ENCODE measurements around the gene FKBP4.

Gene FKBP4

DNA sequence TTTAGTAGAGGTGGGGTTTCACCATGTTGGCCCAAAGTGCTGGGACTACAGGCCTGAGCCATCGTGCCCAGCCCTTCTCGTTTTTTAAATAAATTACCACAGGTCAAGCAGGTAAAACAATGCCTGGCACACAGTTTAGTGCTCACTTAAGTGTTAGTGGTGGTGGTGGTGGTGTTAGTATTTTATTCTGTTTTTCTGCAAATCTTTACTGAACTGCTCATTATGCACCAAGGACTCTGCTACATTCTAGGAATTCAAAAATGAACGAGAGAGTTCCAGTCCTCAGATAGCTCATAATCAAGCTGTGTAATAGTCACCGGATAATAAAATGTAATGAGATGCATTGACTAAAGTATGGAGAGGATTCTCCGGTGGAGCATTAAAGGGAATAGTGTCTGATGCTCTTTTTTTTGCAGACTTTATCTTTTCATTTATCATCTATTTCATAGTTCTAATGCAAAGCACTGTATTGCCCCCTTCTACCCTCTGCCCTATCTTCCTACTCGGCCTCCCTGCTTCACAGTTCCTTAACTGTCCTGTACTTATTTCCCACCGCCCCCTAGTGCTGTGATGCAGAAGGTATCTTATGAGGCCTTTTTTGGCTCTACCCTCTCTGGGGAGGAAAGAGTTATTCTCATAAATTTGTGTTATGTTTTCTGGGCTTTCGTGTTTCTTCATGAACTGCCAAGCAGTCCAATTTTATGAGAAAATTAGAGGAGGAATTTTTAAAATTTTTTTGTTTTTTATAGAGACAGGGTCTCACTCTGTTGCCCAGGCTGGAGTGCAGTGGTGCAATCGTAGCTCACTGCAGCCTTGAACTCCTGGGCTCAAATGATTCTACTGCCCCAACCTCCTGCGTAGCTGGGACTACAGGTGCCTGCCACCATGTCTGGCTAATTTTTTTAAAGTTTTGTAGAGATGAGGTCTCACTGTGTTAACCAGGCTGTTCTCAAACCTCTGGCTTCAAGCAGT lies 18.7 kb downstream of the FKBP4 start:
- no peak for DNase-seq (ENCODE audit: low read depth)

DNA sequence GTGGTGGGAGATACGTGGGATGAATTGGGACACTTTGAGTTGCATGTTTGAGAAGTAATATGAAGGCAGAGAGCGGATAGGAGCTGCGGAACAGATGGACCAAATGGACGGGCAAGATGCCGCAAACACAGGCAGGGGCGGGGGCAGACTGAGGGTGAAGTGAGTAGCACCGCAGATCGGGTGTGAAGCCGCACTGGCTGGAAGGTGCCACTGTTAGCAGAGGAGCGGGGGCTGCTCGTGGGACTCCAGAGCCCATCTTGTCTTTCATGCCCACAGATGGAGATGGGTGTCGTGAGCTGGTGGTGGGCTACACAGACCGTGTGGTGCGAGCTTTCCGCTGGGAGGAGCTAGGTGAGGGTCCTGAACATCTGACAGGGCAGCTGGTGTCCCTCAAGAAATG lies 25.0 kb downstream of the FKBP4 start:
- DNase-seq (ENCODE audit: low read depth) = no peak

DNA sequence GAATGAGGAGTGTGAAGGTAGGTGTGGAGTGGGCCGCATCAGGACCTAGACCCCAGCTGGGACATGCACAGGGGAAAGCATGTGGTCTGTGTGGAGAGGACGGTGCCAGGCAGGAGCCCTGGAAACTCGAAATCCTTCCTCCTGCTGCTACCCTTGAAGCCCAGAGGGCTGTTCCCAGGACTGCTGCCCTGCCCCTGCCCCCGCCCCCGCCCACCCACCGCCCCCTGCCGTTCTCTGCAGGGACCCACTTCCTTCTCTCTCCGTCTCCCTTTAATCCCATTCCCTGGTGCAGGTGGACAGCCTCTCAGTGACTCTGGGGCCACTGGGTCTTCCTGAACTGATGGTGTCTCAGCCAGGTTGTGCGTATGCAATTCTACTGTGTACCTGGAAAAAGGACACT lies 25.7 kb downstream of the FKBP4 start:
- DNase-seq (ENCODE audit: low read depth) = no peak

DNA sequence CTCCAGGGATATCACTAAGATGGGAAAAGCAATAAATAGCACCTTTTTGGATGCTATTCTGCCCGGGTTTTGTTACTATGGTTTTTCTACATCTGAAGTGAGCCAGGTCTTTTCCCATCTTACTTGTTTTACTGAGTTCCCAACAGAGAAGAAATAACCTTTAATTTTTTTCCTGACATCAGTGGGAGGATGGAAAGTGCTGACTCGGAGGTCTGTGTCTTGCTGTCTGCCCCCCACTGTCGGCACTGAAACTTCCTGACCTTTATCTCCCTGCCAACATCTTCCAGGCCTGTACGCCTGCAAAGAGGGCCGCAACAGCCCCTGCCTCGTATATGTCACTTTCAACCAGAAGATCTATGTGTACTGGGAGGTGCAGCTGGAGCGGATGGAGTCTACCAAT lies 28.7 kb downstream of the FKBP4 start:
- DNase-seq (ENCODE audit: low read depth) = no peak

DNA sequence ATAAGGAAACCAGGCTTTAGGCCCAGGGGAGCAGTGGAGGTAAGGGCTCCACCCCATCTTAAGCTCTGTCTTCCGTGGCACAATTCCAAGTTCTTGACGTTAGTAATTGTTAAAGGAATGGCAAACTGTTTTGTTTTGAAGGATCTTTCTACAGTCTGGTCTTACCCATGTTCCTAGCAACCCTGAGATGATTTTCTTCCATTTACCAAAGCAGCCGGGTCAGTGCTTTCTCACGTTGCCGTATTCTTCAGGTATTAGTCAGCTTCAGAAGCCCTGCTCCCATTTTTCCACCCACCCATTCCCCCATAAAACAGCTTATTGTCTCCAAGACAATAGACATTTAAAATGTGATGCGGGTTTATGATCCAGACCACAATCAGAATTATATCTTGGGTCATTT lies 29.8 kb downstream of the FKBP4 start:
- DNase-seq (ENCODE audit: low read depth) = no peak

DNA sequence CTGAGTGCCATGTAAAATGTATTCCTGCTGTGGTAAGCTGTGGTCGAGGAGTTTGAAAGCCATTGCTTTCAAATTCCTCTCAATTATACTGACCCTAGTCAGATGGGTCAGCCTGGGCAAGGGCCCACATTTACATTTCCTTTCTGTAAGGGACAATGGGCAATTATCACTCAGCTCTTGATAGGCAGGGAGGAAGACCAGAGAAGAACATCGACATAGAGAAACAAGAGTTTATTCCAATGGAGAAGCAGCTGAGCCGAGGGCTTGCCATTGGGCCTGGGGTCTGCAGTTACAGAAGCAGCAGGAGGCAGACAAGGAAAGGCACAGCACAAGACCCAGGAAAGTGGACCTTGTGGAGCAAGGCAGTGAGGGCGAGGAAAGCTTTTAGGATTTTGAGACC lies 30.4 kb downstream of the FKBP4 start:
- DNase-seq (ENCODE audit: low read depth) = no peak

DNA sequence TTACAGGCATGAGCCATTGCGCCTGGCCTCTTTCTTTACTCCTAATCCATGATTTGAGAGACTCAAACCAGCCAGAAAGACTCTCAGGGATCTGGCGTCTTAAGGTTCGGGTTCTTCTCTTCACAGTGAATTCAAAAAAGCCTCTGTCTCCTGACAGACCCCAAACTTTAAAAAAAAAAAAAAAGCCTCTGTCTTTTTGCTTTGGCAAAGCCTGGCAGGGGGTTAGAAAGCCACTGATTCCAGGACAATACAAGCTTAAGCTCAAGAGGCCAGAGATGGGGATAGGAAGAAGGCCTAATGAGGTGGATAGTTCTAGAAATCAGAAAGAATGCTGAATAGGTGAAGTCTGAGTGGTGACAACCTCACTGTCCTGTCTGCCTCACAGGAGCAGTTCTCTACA lies 31.3 kb downstream of the FKBP4 start:
- no peak for DNase-seq (ENCODE audit: low read depth)

DNA sequence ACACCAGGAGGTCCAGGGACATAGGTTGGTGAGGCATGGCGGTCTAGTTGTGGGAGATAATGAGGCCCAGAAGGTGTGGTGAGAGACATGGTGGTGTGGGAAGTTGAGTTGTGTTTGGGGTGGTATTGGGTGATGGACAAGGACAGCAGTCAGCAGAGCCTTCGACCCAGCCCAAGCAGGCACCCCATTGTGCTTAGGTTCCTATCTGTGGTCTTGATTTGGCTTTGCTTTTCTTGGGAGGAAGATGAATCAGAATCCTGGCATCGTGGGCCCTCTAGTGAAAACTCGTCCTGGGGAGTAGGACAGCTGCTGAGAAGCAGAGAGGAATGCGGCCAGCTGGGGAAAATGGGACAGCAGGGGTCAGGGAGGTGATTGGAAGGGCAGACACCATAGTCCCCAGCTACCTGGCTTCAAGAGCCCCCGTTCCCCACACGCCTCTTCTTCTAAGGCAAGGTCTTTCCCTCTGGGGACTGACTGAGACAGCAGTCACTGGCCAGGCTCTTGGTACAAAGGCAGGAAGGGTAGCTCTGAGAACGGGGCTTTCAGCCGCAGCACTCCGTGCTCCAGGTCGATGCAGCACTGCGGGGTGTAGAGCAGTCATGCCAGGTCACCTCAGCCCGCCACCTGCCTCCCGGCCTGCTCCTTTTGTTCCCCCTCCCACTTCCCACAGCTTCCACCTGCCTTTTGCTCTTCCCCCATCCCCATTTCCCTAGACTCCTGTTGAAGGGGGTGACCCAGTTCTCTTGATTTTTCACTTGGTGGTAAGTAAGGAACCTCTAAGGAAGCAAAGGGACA lies 32.1 kb downstream of the FKBP4 start:
- no peak for DNase-seq (ENCODE audit: low read depth)

DNA sequence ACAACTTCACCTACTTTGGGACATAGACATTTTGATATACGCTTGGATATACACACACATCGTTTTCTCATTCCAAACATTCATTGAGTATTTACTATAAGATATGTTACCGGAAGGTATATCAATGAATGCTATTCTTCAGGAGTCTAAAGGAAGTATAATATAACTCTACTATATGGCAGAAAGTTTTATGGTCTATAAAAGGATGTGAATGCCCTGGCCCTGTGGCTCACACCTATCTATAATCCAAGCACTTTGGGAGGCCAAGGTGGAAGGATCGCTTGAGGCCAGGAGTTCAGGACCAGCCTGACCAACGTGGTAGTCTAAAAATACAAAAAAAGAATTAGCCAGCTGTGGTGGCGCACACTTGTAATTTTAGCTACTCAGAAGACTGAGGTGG lies 34.5 kb downstream of the FKBP4 start:
- no peak for DNase-seq (ENCODE audit: low read depth)

DNA sequence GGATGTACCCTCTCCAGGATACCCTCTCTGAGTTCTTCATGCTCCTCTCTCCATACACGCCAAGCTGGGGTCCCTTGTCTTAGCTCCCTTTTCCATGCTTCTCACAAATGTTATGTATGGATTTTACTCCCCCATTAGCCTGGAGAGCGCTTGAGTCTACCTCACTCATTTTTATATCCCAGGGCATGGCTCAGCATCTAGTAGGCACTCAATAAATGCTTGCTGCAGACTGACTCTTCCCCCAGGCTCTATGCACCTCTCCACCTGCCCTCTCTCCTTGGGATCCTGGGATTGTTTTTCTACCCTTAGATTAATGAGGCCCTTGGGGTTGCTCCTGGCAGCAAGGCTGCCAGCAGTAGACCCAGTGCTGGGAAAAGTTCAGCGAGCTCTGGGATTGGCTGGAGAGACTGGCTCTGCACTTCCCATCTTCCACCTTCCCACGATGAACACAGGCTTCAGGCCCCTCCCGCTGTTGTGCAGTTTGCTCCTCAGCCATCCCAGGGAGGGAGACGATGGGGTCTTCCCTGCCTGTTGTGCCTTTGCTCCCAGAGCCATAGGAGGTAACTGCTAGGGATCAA lies 37.9 kb downstream of the FKBP4 start:
- DNase-seq (ENCODE audit: low read depth) = no peak

DNA sequence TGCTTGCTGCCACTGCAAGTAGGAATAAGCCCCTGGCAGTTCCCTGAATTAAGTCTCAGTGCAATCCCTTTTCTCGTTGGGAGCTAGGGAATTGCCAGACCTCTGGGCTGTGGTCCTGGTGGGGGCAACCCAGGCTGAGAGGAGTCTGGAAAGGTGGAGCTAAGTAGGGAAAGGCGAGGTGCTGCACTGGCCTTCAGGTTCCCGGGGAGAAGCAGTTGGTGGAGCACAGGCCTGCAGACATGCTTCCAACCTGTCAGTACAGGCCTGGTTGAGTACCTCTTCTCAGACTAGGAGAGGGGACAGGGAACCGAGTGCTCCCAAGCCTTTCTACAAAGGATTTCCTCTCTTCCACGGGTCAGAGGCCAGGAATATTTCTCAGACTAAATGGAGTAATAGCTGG lies 38.6 kb downstream of the FKBP4 start:
- no peak for DNase-seq (ENCODE audit: low read depth)

DNA sequence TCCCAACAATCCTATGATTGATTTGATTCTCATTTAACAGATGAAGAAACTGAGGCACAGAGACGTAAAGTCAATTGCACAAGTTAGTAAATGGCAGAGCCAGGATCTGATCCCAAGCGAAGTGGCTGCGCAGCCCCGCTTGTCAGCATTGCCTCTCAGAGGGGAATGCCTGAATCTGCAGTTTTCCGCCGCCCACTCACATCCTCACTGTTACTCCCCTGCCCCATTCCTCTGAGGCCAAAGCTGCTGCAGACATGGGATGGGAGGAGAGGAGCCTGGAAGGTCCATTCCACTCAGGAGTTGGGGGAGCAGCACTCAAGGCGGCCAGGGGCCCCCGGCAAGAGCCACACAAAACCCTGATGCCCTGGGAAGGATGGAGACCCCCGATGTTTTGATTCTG lies 39.0 kb downstream of the FKBP4 start:
- no peak for DNase-seq (ENCODE audit: low read depth)

DNA sequence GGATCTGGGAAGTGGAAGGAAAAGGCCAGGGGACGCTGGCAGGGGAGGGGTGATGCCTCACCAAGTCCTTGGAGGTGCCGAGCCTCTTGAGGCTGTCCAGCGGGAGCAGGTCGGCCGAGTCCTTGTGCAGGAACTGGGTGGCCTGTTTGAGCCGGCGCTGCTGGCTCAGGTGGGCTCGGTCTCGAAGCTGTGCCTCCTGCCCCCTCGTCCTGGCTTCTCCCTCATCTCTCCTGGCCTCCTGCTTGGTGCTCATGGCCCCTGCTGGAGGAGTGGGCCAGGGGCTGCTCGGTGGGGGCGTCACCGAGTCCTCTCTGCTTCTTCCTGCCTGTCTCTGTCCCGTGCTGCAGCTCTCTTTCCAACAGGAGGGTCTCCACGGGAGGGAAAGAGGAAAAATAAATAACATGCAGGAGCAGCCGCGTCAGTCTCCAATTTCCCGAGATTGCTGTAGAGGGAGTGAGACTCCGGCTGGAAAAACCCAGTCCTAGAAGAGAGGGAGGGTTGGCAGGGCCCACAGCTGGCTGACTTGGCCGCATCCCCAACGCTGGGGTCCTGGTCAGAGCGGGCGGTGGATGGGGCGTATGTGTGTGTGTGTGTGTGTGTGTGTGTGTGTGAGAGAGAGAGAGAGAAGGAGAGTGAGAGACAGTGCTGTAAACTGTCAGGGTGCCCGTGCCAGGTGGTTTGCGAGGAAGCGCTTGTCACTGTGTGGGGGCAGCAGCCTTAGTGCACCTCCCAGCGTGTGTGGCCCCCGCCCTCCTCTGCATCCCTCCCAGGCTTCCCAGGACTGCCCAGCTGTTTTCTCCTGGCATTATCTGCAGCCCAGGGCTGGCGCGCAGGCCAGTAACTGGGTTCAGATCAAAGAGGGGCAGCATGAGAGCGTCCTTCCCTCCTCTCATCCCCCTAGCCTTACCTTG lies 40.1 kb downstream of the FKBP4 start, which contains the start of gene NRIP2:
NRIP2 (minus strand) TSS at position 455 of the 911 bp plus-strand sequence; CDS start at position 403, 52 bp downstream.
- no peak for DNase-seq (ENCODE audit: low read depth)

DNA sequence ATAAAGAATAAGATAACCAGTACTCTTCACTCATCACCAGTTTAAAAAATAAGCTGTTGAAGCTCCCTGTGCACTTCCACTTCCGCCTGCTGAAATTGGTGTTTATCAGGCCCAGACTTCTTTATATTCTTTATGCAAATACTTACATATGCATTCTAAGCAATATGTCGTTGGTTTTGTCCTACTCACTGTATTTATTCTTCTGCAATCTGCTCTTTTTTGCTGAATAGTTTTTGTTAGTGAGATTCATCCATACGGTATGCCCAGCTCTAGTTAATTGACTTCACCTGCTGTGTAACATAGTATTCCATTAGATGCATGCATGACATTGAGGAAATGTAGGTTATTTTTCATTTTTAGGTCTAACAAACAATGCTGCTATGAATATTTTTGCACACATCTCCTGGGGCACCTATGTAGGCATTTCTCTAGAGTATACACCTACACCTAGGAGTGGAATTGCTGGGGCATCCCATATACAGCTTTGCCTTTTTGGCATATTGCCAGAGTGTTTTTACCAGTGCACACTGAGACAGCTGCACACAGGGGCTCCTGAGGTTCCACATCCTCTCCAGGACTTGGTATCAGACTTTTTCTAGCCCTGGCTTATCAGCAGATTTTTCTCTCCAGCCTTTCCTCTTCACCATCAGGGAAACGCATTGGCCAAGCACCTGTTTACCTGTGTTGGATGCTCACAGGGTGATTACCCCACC lies 41.1 kb downstream of the FKBP4 start:
- DNase-seq (ENCODE audit: low read depth) = no peak

DNA sequence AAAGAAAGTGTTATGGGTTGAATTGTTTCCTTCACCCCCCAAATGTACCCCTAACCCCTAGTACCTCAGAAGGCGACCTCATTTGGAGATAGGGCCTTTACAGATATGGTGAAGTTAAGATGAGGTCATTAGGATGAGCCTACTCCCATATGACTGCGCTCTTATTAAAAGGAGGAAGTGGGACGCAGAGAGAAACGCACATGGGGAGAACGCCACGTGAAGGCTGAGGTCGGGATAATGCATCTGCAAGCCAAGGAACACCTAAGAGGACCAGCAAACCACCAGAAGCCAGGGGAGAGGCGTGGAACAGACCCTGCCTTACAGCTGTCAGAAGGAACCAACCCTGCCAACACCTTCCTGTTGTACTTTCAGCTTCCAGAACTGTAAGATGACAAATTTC lies 41.8 kb downstream of the FKBP4 start:
- no peak for DNase-seq (ENCODE audit: low read depth)

DNA sequence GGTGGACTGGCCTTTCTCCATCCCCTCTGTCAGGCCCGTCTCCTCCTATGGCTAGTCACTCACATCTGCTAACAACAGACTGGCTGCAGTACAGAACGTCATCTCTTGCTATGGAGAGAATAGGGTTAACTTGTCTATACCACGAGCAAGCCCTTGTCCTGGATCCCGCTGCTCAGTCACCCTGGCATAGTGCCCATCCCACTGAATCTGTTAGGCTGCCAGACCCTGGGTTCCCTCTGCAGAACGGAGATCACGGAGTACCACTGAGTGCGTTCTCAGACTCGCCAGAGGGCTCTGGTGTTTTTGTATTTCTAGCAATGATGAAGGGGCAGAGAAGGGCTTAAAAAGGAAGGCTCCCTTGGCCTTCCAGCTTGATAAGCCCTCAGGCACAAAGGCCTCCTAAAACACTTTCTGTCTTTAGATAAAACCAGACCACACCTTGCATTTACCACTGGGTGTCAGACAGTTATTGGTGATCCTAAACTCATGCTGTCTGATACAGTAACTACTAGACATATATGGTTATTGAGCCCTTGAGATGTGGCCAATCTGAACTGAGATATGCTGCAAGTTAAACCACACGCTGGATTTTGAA lies 46.4 kb downstream of the FKBP4 start:
- DNase-seq (ENCODE audit: low read depth) = no peak

DNA sequence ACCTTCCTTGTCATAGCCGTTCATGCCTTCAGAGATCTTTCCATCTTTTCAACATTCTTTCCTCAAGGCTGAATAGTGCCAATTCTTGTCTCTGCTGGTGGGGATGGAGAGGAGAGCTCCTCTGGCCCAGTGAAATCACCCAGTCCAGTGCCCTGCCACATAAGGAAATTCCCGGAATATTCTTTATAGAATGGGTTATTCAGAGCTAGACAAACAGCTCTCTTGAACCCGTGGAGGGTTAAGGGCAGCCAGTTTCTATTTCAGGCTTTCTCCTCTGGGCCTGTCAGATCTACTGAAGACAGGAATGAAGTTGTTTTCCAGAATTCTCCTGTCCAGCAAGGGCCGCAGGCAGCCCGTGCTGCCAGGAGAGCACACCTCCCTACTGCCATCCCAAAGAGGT lies 48.2 kb downstream of the FKBP4 start:
- no peak for DNase-seq (ENCODE audit: low read depth)

DNA sequence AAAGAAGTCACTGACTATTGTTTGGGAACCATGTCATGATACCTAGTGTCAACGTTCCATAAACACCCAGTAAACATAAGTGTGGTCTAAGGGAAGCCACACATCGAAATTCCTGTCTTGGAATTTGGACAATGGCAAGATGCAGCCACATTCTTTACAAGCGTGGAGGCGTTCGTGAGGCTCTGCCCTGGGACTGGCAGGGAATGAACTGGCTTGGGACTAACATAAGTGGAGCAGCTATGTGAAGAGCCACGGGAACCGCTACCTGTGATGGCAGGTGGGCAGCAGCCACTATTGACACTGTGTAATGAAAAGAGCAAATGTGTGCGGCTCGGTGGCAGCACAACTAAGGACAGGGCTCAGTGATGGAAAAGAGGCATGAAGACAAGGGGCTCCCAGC lies 50.0 kb downstream of the FKBP4 start:
- DNase-seq (ENCODE audit: low read depth) = no peak

DNA sequence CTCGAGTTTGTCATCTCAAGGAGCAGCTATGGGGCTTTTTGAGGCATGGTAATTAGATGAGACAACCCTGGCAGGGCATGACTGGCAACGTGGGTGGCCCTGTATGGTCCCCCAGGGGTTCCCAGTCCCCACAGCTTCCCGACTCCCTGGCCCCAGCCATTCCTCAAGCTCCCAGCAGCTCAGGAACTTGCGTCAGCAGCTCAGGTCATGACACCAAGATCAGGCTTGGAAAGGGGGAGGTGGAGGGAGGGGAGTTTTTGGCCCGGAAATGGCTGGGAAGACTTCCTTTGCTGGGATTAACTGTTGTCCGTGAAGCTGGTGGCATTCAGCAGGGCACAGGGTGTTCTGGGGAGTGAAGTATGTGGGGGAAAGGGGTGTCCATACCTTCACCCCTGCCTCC lies 50.5 kb downstream of the FKBP4 start:
- DNase-seq (ENCODE audit: low read depth) = no peak

DNA sequence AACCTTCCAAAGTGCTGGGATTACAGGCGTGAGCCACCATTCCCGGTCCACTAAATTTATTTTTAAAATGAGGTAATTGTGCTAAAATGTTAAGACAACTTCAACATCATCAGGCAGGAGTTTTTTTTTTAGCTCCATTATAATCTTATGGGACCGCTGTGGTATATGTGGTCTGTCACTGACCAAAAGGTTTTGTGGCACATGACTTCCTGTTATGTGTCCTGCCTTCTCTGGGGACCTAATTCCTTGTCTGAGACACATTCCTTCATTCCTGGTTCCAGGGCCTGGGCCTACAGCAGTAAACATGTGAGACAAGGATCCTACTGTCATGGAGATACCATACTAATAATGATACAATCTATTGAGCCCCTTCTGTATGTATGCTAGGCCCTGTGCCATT lies 57.2 kb downstream of the FKBP4 start:
- DNase-seq (ENCODE audit: low read depth) = no peak

DNA sequence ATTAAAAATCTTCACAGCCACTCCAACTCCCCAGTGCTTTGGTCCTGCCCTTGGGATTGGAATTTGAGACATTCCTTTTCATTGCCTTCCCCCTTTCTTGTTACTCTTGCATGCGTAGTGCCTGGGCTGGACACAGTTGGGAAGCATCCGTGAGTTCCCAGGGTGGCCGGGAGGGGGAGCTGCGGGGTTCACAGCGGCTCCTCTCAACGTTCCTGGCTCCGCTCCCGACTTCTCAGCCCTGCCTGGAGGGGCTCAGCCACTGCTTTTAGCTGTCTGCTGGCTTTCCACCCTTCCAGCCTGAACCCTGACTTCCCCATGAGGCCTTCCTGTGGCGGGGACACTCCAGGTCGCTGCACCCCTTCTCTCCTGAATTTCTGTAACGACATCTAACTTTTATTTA lies 58.9 kb downstream of the FKBP4 start:
- DNase-seq (ENCODE audit: low read depth) = peak; percentile 10
